H1 (cell line): ENCODE measurements around the gene DHX58. TPM values are rescaled to one million over a fixed set of nuclear protein-coding genes. Genes with fewer than 3 reads are reported as not detected.

Experiments
- CTCF ChIA-PET: fragments of 300-600 bp; sonication (Branson Sonifier 250); formaldehyde crosslinking; loops from one replicate; lab custom pipeline; 2021; ENCODE audit not compliant: partially characterized antibody; lab: Charles Lee
- POLR2A ChIA-PET: fragments of 300-600 bp; sonication (Branson Sonifier 250); formaldehyde crosslinking; loops from one replicate; lab custom pipeline; 2021; ENCODE audit warnings: inconsistent platforms; ENCODE audit not compliant: partially characterized antibody; lab: Charles Lee
- DNase-seq, 2 experiments: peaks; one replicate each; pipeline versions ENCODE4 v3.0.0 to v3.0.0-alpha.2; 2010 to 2022; ENCODE audit warnings: low spot score in 2 of 2, low read depth in 1 of 2, mixed read lengths in 1 of 2
- FAIRE-seq: peaks from 2 replicates; lab custom pipeline; 2011; peaks lifted over from hg19 to GRCh38; lab: Jason Lieb, UNC
- H2AFZ ChIP-seq: 2 replicates; pipeline ENCODE4 v1.8.1; 2012; ENCODE audit warnings: low read length, inconsistent platforms
- H2AK5ac ChIP-seq: 2 replicates; pipeline ENCODE4 v1.6.1; 2013; ENCODE audit warnings: low read depth, low read length
- H2BK120ac ChIP-seq: replicated peaks from 2 replicates; pipeline ENCODE3; 2013; ENCODE audit warnings: low read depth, low read length, inconsistent platforms
- H2BK12ac ChIP-seq: 2 replicates; pipeline ENCODE4 v1.6.1; 2013; ENCODE audit warnings: low read depth, low read length
- H2BK15ac ChIP-seq: 2 replicates; pipeline ENCODE4 v1.6.1; 2013; ENCODE audit warnings: low read length
- H2BK20ac ChIP-seq: 2 replicates; pipeline ENCODE4 v1.6.1; 2013; ENCODE audit warnings: low read length
- H2BK5ac ChIP-seq: 2 replicates; pipeline ENCODE4 v1.6.1; 2013; ENCODE audit warnings: low read depth, low read length
- H3K14ac ChIP-seq: 2 replicates; pipeline ENCODE4 v1.6.1; 2013; ENCODE audit warnings: inconsistent platforms; ENCODE audit not compliant: insufficient read length
- H3K18ac ChIP-seq: 2 replicates; pipeline ENCODE4 v1.6.1; 2013; ENCODE audit warnings: low read length; ENCODE audit errors: extremely low read depth
- H3K23ac ChIP-seq: 2 replicates; pipeline ENCODE4 v1.6.1; 2013; ENCODE audit warnings: inconsistent platforms; ENCODE audit not compliant: insufficient read length
- H3K23me2 ChIP-seq: 2 replicates; pipeline ENCODE4 v1.6.1; 2013; ENCODE audit warnings: low read depth, low read length
- H3K27ac ChIP-seq: 2 replicates; pipeline ENCODE4 v1.6.1; 2011; ENCODE audit warnings: low read depth, low read length, inconsistent platforms
- H3K27me3 ChIP-seq, 4 experiments: replicated peaks in 1 of 4; 1 replicate in 1 of 4; 2 replicates in 3 of 4; pipeline versions ENCODE4 v1.6.1 to v1.8.1; 2011 to 2013; ENCODE audit warnings: low read length in 3 of 4, mild to moderate bottlenecking in 3 of 4, inconsistent platforms in 2 of 4, mixed read lengths in 2 of 4, moderate library complexity in 1 of 4; ENCODE audit not compliant: control insufficient read depth in 3 of 4, insufficient read depth in 3 of 4; ENCODE audit errors: extremely low read depth in 1 of 4
- H3K36me3 ChIP-seq, 4 experiments: 2 replicates each; pipeline versions ENCODE4 v1.6.1 to v1.8.1; 2011 to 2013; ENCODE audit warnings: mild to moderate bottlenecking in 4 of 4, low read length in 3 of 4, moderate library complexity in 2 of 4, control low read depth in 1 of 4, inconsistent platforms in 1 of 4; ENCODE audit not compliant: insufficient read depth in 4 of 4, control insufficient read depth in 2 of 4
- H3K4ac ChIP-seq: replicated peaks from 2 replicates; pipeline ENCODE3; 2013; ENCODE audit warnings: low read length, low read depth, mixed read lengths, inconsistent platforms; ENCODE audit not compliant: insufficient read length
- H3K4me1 ChIP-seq, 4 experiments: replicated peaks in 1 of 4; 1 replicate in 1 of 4; 2 replicates in 3 of 4; pipeline versions ENCODE4 v1.6.1 to v1.8.1; 2011 to 2013; ENCODE audit warnings: low read length in 3 of 4, inconsistent platforms in 2 of 4, mixed read lengths in 1 of 4; ENCODE audit not compliant: insufficient read depth in 4 of 4, control insufficient read depth in 3 of 4
- H3K4me2 ChIP-seq, 2 experiments: 2 replicates each; pipeline versions ENCODE4 v1.6.1 to v1.8.1; 2011 to 2013; ENCODE audit warnings: low read depth in 2 of 2, low read length in 2 of 2, control low read depth in 1 of 2, inconsistent platforms in 1 of 2, mild to moderate bottlenecking in 1 of 2; ENCODE audit not compliant: insufficient read depth in 1 of 2
- H3K4me3 ChIP-seq, 4 experiments: fragments of 200-600, 300-600 bp in 1 of 4; sonication (generic), shearing (Covaris generic), sonication (Bioruptor Twin) in 1 of 4; 2 replicates each; pipeline versions ENCODE4 v1.5.1 to v1.8.1; 2011 to 2016; ENCODE audit warnings: low read length in 4 of 4, low read depth in 3 of 4, control low read depth in 2 of 4, inconsistent platforms in 2 of 4, mild to moderate bottlenecking in 2 of 4, mixed read lengths in 1 of 4, moderate library complexity in 1 of 4; ENCODE audit not compliant: insufficient read depth in 2 of 4; ENCODE audit errors: extremely low read depth in 1 of 4
- H3K56ac ChIP-seq: replicated peaks from 2 replicates; pipeline ENCODE3; 2013; ENCODE audit warnings: low read depth, mild to moderate bottlenecking, mixed read lengths, low read length, inconsistent platforms; ENCODE audit not compliant: insufficient read length
- H3K79me1 ChIP-seq: 2 replicates; pipeline ENCODE4 v1.6.1; 2013; ENCODE audit warnings: low read depth, low read length, control low read depth
- H3K79me2 ChIP-seq, 2 experiments: 2 replicates each; pipeline versions ENCODE4 v1.6.1 to v1.8.1; 2012 to 2013; ENCODE audit warnings: low read length in 2 of 2, mild to moderate bottlenecking in 2 of 2, inconsistent platforms in 1 of 2; ENCODE audit not compliant: insufficient read depth in 2 of 2, control insufficient read depth in 1 of 2
- H3K9ac ChIP-seq, 4 experiments: replicated peaks in 1 of 4; 1 replicate in 1 of 4; 2 replicates in 3 of 4; pipeline versions ENCODE4 v1.6.1 to v1.8.1; 2011 to 2013; ENCODE audit warnings: low read depth in 3 of 4, low read length in 3 of 4, control low read depth in 2 of 4, mild to moderate bottlenecking in 2 of 4, moderate library complexity in 2 of 4, inconsistent platforms in 1 of 4; ENCODE audit errors: extremely low read depth in 1 of 4
- H3K9me3 ChIP-seq, 2 experiments: 2 replicates each; pipeline versions ENCODE4 v1.6.1 to v1.8.1; 2012 to 2013; ENCODE audit warnings: mild to moderate bottlenecking in 2 of 2, moderate library complexity in 2 of 2, control low read depth in 1 of 2, inconsistent platforms in 1 of 2, low read depth in 1 of 2, low read length in 1 of 2, mixed read lengths in 1 of 2; ENCODE audit not compliant: insufficient read depth in 2 of 2
- H4K20me1 ChIP-seq, 2 experiments: replicated peaks in 1 of 2; 2 replicates each; pipeline versions ENCODE3 to v1.8.1; 2011 to 2013; ENCODE audit warnings: inconsistent platforms in 2 of 2, low read length in 2 of 2, mild to moderate bottlenecking in 1 of 2; ENCODE audit not compliant: insufficient read depth in 2 of 2, control insufficient read depth in 1 of 2
- H4K5ac ChIP-seq: 2 replicates; pipeline ENCODE4 v1.6.1; 2013; ENCODE audit warnings: low read length, low read depth, mixed read lengths, inconsistent platforms; ENCODE audit not compliant: insufficient read length
- H4K8ac ChIP-seq: 2 replicates; pipeline ENCODE4 v1.8.0; 2013; ENCODE audit warnings: mild to moderate bottlenecking, moderate library complexity, low read length, inconsistent platforms; ENCODE audit not compliant: insufficient read depth; ENCODE audit errors: extremely low read depth
- H4K91ac ChIP-seq: replicated peaks from 2 replicates; pipeline ENCODE3; 2013; ENCODE audit warnings: low read length, mixed read lengths, inconsistent platforms; ENCODE audit not compliant: insufficient read length
- ASH2L ChIP-seq: fragments of 200-600, 300-600 bp; sonication (generic); IDR thresholded peaks from one replicate; pipeline ENCODE4 v1.7.1; 2017; ENCODE audit warnings: low read length
- BRCA1 ChIP-seq: IDR thresholded peaks from 2 replicates; pipeline ENCODE4 v1.6.1; 2012; ENCODE audit warnings: low read depth, low read length, improper control_type of control experiment
- CTBP2 ChIP-seq: IDR thresholded peaks from 2 replicates; pipeline ENCODE4 v1.7.0; 2011; ENCODE audit warnings: borderline replicate concordance, mild to moderate bottlenecking, moderate library complexity, mixed read lengths, low read length; ENCODE audit not compliant: insufficient read depth, insufficient read length
- CTCF ChIP-seq, 3 experiments: IDR thresholded peaks; 1 replicate in 2 of 3; 2 replicates in 1 of 3; pipeline versions ENCODE4 v1.5.1 to v1.6.1; 2011; ENCODE audit warnings: low read length in 3 of 3, mild to moderate bottlenecking in 3 of 3, inconsistent platforms in 2 of 3, low read depth in 1 of 3, moderate library complexity in 1 of 3; ENCODE audit not compliant: insufficient read depth in 1 of 3; ENCODE audit errors: control extremely low read depth in 1 of 3
- KDM1A ChIP-seq: fragments of 200-600, 300-600 bp; sonication (generic); IDR thresholded peaks from 2 replicates; pipeline ENCODE4 v1.7.1; 2016; ENCODE audit warnings: mild to moderate bottlenecking, low read length, borderline replicate concordance
- RAD21 ChIP-seq, 2 experiments: IDR thresholded peaks in 1 of 2; conservative IDR thresholded peaks in 1 of 2; 2 replicates each; pipeline ENCODE4 v1.6.1; 2011; ENCODE audit warnings: low read depth in 2 of 2, low read length in 2 of 2, improper control_type of control experiment in 1 of 2, inconsistent platforms in 1 of 2, mild to moderate bottlenecking in 1 of 2, moderate library complexity in 1 of 2
- SUZ12 ChIP-seq: fragments of 200-600 bp; sonication (generic); IDR thresholded peaks from 2 replicates; pipeline ENCODE4 v1.6.1; 2012; ENCODE audit warnings: mild to moderate bottlenecking, inconsistent platforms, low read length, moderate library complexity, mixed read lengths
- TAF1 ChIP-seq: IDR thresholded peaks from 2 replicates; pipeline ENCODE4 v1.6.1; 2011; ENCODE audit warnings: mild to moderate bottlenecking, low read depth, low read length
- YY1 ChIP-seq: IDR thresholded peaks from 2 replicates; pipeline ENCODE4 v1.6.1; 2011; ENCODE audit warnings: low read depth, mild to moderate bottlenecking, low read length
- WGBS, 2 experiments: shearing (Covaris generic) in 1 of 2; methylation state at CpG; one replicate each; pipeline versions ENCODE4 v1.1.6 to v1.1.7; 2013 to 2015; ENCODE audit warnings: low lambda C conversion rate in 2 of 2, mixed read lengths in 2 of 2, inconsistent platforms in 1 of 2, low coverage in 1 of 2, missing lambda C conversion rate in 1 of 2; ENCODE audit not compliant: insufficient replicate concordance in 2 of 2, insufficient coverage in 1 of 2, insufficient read length in 1 of 2; ENCODE audit errors: extremely low coverage in 1 of 2, missing lambda C conversion rate in 1 of 2; 5-methylcytosine and 5-hydroxymethylcytosine counted together
- polyA plus RNA-seq, 7 experiments: library from polyadenylated mRNA; depleted of rRNA in 3 of 7; stranded (reverse) in 5 of 7; unstranded in 2 of 7; fragments of >200 nt in 5 of 7; fragments of 200-250 nt in 2 of 7; gene quantifications; 1 replicate in 5 of 7; 2 replicates in 1 of 7; 4 replicates in 1 of 7; pipeline versions ENCODE4 v1.2.1 to v1.2.3, GENCODE V29; 2011 to 2013; ENCODE audit warnings: missing spikeins in 2 of 7, mixed read lengths in 2 of 7
- total RNA-seq: library from RNA; stranded (reverse); fragmentation: NEBNext Ultra II Directional; extraction: Animal tissue kit (Norgen Biotek cat#: 25700); gene quantifications from 2 replicates; pipeline ENCODE4 v1.2.1, GENCODE V29; 2021

The DHX58 gene
- total and polyA plus RNA-seq, 2 of the 8 experiments (the other 6 are each of a cell fraction or from before 2014, with no cell fraction given): 5.6 to 9.9 TPM

DNA sequence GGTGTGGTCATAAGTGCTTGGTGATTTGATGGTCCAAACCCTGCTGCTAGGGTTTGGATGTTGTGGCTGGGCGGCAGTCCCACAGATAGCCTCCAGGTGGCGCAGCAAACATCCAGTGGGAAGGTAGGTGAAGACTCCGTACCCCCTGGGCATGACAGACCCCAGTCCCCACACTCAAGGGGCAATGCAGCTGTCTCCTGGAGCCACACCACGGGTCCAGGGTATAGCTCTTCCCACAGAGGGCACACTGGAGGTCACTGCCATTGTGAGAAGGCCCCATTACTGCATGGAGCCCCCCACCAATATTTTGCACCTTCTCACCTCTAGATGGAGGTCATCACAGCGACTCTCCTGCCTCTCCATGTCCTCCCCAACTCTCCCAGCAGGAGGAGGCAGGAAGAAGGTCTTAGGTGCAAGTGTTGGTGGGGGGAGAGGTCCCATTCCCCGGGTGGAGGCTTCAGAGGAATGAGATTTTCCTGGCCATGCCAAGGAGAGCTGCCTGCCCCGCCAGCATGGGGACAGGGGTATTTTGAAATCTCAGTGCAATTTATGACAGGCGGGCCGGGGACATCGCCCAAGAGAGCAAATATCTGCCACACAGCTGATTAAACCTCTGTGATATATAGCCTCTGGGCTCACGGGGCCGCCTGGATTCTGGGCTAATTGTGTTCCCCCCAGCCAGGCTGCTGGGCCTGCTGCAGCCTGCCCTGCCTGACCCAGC, 45.0 kb downstream of the DHX58 start:
- Histone ChIP-seq H3K36me3 (no peaks in the 10 kb centered on the region), H4K20me1 (no peaks in the 10 kb centered on the region), H3K4ac (no peak overlapping the region), H4K91ac (no peak overlapping the region), H2AFZ (no peak overlapping the region), H3K23ac (no peak overlapping the region), H2BK5ac (no peak overlapping the region), H3K4me3 (no peak overlapping the region), H4K5ac (no peak overlapping the region), H2BK120ac (no peak overlapping the region), H2BK15ac (no peak overlapping the region), H3K27ac (no peak overlapping the region), H3K23me2 (peaks cover under 1% of the 10 kb centered on the region), H3K14ac (no peak overlapping the region), H2BK12ac (peak overlapping the region; percentile 79; the same call in 1 of the 2 replicates), H4K8ac (no peak overlapping the region), H3K79me1 (no peaks in the 10 kb centered on the region), H3K56ac (no peak overlapping the region), H3K79me2 (no peaks in the 10 kb centered on the region), H2BK20ac (no peak overlapping the region), H3K9ac (no peak overlapping the region), H3K4me2 (peak overlapping the region in 1 of 2 experiments; percentile 18; a peak in 1 of 4 replicates), H2AK5ac (no peak overlapping the region), H3K9me3 (no peaks in the 10 kb centered on the region), H3K4me1 (peaks cover 0 to 12% (median 5%) of the 10 kb centered on the region in 4 experiments; a peak in 6 of 7 replicates), H3K18ac (no peak overlapping the region), H3K27me3 (no peaks in the 10 kb centered on the region; a peak in 2 of 7 replicates)
- DNase-seq: peak in 1 of 2 experiments; percentile 96
- peak; percentile 78 for FAIRE-seq
- POLR2A ChIA-PET: interaction anchor here (1.1 to 1.4 kb wide), 3 partner anchors 37 to 54 kb away, joined by 3 to 4 read pairs (median 3); partner anchors contain the start of gene KAT2A
- CTCF ChIA-PET: interaction anchor here (0.6 to 17.0 kb wide), 38 partner anchors 9 to 1800 kb away, joined by 3 to 381 read pairs (median 7); partner anchors contain the start of genes DHX58, DNAJC7, HSPB9 and KAT2A
- 55% methylated on average over 12 of the region's 12 CpGs; no CpG with 5 or more reads in 1 of the 2 experiments for WGBS, 2 experiments
- 0 out of 2 replicates have a peak, but pooled peaks have one; percentile 57 for TF ChIP-seq YY1
- peak; percentile 60 to 62 for TF ChIP-seq RAD21 (IDR thresholded peaks at IDR 0.05 in 1 of 2, conservative IDR thresholded peaks at IDR 0.05 in 1 of 2; ENCODE audit: low read depth in 2 of 2, low read length in 2 of 2)
- TF ChIP-seq BRCA1: no peak
- peak; percentile 25; the same call in 1 of the 2 replicates for TF ChIP-seq KDM1A
- peak; percentile 79 to 98 (median 84) for TF ChIP-seq CTCF (IDR thresholded peaks at IDR 0.05; ENCODE audit: control extremely low read depth in 1 of 3, insufficient read depth in 1 of 3, low read depth in 1 of 3, low read length in 3 of 3)
- TF ChIP-seq TAF1: no peak
- TF ChIP-seq ASH2L: no peak
- TF ChIP-seq CTBP2: no peak
- TF ChIP-seq SUZ12: no peak
